ACHN (cell line): ENCODE data around the gene ZNF107.
"Not testable (repeated sequence)": the region's sequence is repeated elsewhere in the genome, so short reads cannot be mapped to it uniquely, and the experiment has no call there.

Experiments
- DNase-seq: peaks from one replicate; pipeline ENCODE4 v3.0.0-alpha.2; 2015
- in situ Hi-C: cut with HindIII; loops from 2 replicates; pipeline ENCODE4 v1.10.0; 2017; ENCODE audit warnings: low sequenced_read_pairs, low pct_ligation_motif_present, low pct_unique_long_range_greater_than_20kb

The ZNF107 gene

GRCh38 chr7:64640504-64640903, 25.4 kb upstream of the ZNF107 start:
- in situ Hi-C loops: no loop called here
- no peak for DNase-seq

GRCh38 chr7:64642046-64642445, 23.9 kb upstream of the ZNF107 start:
- in situ Hi-C loops: no loop called here
- DNase-seq: no peak

GRCh38 chr7:64642875-64643274, 23.1 kb upstream of the ZNF107 start:
- DNase-seq: no peak
- in situ Hi-C loops: no loop called here

GRCh38 chr7:64643566-64643965, 22.4 kb upstream of the ZNF107 start:
- in situ Hi-C loops: no loop called here
- DNase-seq: no peak

- DNase-seq: no peak
- in situ Hi-C loops: no loop called here
Observed at GRCh38 chr7:64651203-64651602, 14.7 kb upstream of the ZNF107 start.

GRCh38 chr7:64651632-64652165, 14.2 kb upstream of the ZNF107 start:
- in situ Hi-C loops: no loop called here
- no peak for DNase-seq

- in situ Hi-C loops: no loop called here
Observed at GRCh38 chr7:64653721-64654401, 12.1 kb upstream of the ZNF107 start.

GRCh38 chr7:64654796-64655548, 11.0 kb upstream of the ZNF107 start:
- in situ Hi-C loops: no loop called here
- no peak for DNase-seq

More at GRCh38 chr7:64653721-64654401, 12.1 kb upstream of the ZNF107 start:
- DNase-seq: no peak

- in situ Hi-C loops: no loop called here
- no peak for DNase-seq
Observed at GRCh38 chr7:64655811-64656210, 10.1 kb upstream of the ZNF107 start.

- no peak for DNase-seq
- in situ Hi-C loops: no loop called here
Observed at GRCh38 chr7:64656489-64656888, 9.4 kb upstream of the ZNF107 start.

GRCh38 chr7:64662091-64662490, 3.8 kb upstream of the ZNF107 start:
- in situ Hi-C loops, DNase-seq: not testable (repeated sequence)

- in situ Hi-C loops: no loop called here
- no peak for DNase-seq
Observed at GRCh38 chr7:64666663-64667050, 724 bp downstream of the ZNF107 start.

GRCh38 chr7:64667311-64667710, 1.4 kb downstream of the ZNF107 start:
- in situ Hi-C loops: no loop called here
- no peak for DNase-seq

- in situ Hi-C loops: no loop called here
- no peak for DNase-seq
Observed at GRCh38 chr7:64672414-64672813, 6.5 kb downstream of the ZNF107 start.

GRCh38 chr7:64685091-64685490, 19.2 kb downstream of the ZNF107 start:
- no peak for DNase-seq
- in situ Hi-C loops: no loop called here

GRCh38 chr7:64685741-64686140, 19.8 kb downstream of the ZNF107 start:
- DNase-seq: no peak
- in situ Hi-C loops: no loop called here

- DNase-seq: no peak
- in situ Hi-C loops: no loop called here
Observed at GRCh38 chr7:64686493-64687184, 20.7 kb downstream of the ZNF107 start.

- DNase-seq: no peak
- in situ Hi-C loops: no loop called here
Observed at GRCh38 chr7:64687249-64687648, 21.3 kb downstream of the ZNF107 start.

- DNase-seq: no peak
- in situ Hi-C loops: no loop called here
Observed at GRCh38 chr7:64688988-64689387, 23.1 kb downstream of the ZNF107 start.
